KMS-11 (cell line): ENCODE measurements around the gene FAM186B.

Source experiments
- H2AFZ ChIP-seq: fragments of 200-600 bp; sonication (generic); 2 replicates; pipeline ENCODE4 v1.6.1; 2016; ENCODE audit warnings: antibody characterized with exemption, mixed run types, low read depth
- H3K27ac ChIP-seq: fragments of 200-600 bp; sonication (generic); 2 replicates; pipeline ENCODE4 v1.6.1; 2016; ENCODE audit warnings: mild to moderate bottlenecking, mixed run types
- H3K27me3 ChIP-seq: fragments of 200-600 bp; sonication (generic); 2 replicates; pipeline ENCODE4 v1.6.1; 2017; ENCODE audit warnings: mild to moderate bottlenecking, low read depth, mixed run types, moderate library complexity; ENCODE audit not compliant: insufficient read depth
- H3K36me3 ChIP-seq: fragments of 200-600 bp; sonication (generic); 2 replicates; pipeline ENCODE4 v1.6.1; 2017; ENCODE audit warnings: mild to moderate bottlenecking, mixed run types; ENCODE audit not compliant: insufficient read depth
- H3K4me1 ChIP-seq: fragments of 200-600 bp; sonication (generic); 2 replicates; pipeline ENCODE4 v1.6.1; 2016; ENCODE audit warnings: mild to moderate bottlenecking, low read depth, mixed run types; ENCODE audit not compliant: poor library complexity, severe bottlenecking
- H3K4me2 ChIP-seq: fragments of 200-600 bp; sonication (generic); 2 replicates; pipeline ENCODE4 v1.7.0; 2016; ENCODE audit warnings: mild to moderate bottlenecking, mixed run types
- H3K4me3 ChIP-seq: fragments of 200-600 bp; sonication (generic); IDR thresholded peaks from 2 replicates; pipeline ENCODE4 v1.6.1; 2017; ENCODE audit warnings: low read depth, low read length, mixed read lengths; ENCODE audit not compliant: insufficient read depth
- H3K79me2 ChIP-seq: fragments of 200-600 bp; sonication (generic); 2 replicates; pipeline ENCODE4 v1.6.1; 2016; ENCODE audit warnings: low read depth, mixed run types; ENCODE audit not compliant: insufficient read depth
- H3K9ac ChIP-seq: fragments of 200-600 bp; sonication (generic); 2 replicates; pipeline ENCODE4 v1.6.1; 2016; ENCODE audit warnings: mild to moderate bottlenecking, mixed run types
- H4K20me1 ChIP-seq: fragments of 200-600 bp; sonication (generic); 2 replicates; pipeline ENCODE4 v1.6.1; 2016; ENCODE audit warnings: mild to moderate bottlenecking, mixed run types; ENCODE audit not compliant: insufficient read depth
- TF ChIP-seq, protein P1 (sequence below): fragments of 200-600 bp; sonication (generic); conservative IDR thresholded peaks from 2 replicates; pipeline ENCODE4 v1.6.1; 2017; ENCODE audit warnings: low read depth, mild to moderate bottlenecking, antibody characterized with exemption, low read length, moderate library complexity, mixed read lengths

Gene FAM186B

GRCh38 chr12:49548822-49549648, 56.4 kb downstream of the FAM186B start:
- no peaks in the 10 kb centered on the region for H3K4me1 ChIP-seq
- no peak overlapping the region for H3K27ac ChIP-seq
- H3K4me2 ChIP-seq = no peak overlapping the region
- no peaks in the 10 kb centered on the region for H3K79me2 ChIP-seq
- H3K27me3 ChIP-seq = peaks cover 18% of the 10 kb centered on the region; the same call in 1 of the 2 replicates
- no peak overlapping the region for H3K9ac ChIP-seq
- no peaks in the 10 kb centered on the region for H3K36me3 ChIP-seq
- TF ChIP-seq, protein P1, sequence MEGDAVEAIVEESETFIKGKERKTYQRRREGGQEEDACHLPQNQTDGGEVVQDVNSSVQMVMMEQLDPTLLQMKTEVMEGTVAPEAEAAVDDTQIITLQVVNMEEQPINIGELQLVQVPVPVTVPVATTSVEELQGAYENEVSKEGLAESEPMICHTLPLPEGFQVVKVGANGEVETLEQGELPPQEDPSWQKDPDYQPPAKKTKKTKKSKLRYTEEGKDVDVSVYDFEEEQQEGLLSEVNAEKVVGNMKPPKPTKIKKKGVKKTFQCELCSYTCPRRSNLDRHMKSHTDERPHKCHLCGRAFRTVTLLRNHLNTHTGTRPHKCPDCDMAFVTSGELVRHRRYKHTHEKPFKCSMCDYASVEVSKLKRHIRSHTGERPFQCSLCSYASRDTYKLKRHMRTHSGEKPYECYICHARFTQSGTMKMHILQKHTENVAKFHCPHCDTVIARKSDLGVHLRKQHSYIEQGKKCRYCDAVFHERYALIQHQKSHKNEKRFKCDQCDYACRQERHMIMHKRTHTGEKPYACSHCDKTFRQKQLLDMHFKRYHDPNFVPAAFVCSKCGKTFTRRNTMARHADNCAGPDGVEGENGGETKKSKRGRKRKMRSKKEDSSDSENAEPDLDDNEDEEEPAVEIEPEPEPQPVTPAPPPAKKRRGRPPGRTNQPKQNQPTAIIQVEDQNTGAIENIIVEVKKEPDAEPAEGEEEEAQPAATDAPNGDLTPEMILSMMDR = no peak
- H2AFZ ChIP-seq = no peak overlapping the region
- no peak overlapping the region for H3K4me3 ChIP-seq
- no peaks in the 10 kb centered on the region for H4K20me1 ChIP-seq

GRCh38 chr12:49548481-49548821, 57.0 kb downstream of the FAM186B start:
- Histone ChIP-seq H3K27ac (no peak overlapping the region), H3K4me3 (no peak overlapping the region), H3K79me2 (no peaks in the 10 kb centered on the region), H4K20me1 (no peaks in the 10 kb centered on the region), H3K36me3 (no peaks in the 10 kb centered on the region), H3K4me1 (no peaks in the 10 kb centered on the region), H3K27me3 (peaks cover 18% of the 10 kb centered on the region; the same call in 1 of the 2 replicates), H3K4me2 (no peak overlapping the region), H3K9ac (no peak overlapping the region), H2AFZ (no peak overlapping the region)
- TF ChIP-seq, protein P1 = no peak

DNA sequence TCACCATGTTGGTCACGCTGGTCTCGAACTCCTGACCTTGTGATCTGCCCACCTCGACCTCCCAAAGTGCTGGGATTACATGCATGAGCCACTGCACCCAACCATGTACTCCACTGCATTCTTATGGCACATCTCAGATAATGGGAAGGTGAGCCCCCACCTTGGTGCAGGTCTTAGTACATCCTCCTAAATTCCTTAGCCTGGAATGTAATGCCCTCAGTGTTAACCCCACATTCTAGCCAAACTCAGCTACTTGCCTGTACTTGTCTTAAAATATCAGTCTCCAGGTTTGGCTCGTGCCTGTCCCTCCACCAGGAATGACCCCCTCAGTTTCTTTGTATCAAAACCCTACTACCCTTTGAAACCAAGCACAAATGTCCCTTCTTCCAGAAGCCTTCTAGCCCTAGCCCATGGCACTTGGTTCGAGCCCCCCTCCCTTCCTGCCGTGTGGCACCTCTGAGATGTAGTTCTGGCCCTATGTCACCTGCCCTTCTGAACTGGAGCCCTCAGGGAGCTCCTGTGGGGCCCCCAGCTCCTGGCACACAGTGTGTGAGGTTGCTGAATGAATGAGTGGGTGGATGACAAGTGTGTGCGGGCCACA, 58.2 kb downstream of the FAM186B start:
- Histone ChIP-seq H3K4me1 (no peaks in the 10 kb centered on the region), H4K20me1 (no peaks in the 10 kb centered on the region), H3K27ac (no peak overlapping the region), H3K4me2 (no peak overlapping the region), H3K9ac (no peak overlapping the region), H3K4me3 (no peak overlapping the region), H3K79me2 (no peaks in the 10 kb centered on the region), H3K36me3 (no peaks in the 10 kb centered on the region), H3K27me3 (peaks cover 15% of the 10 kb centered on the region; the same call in 1 of the 2 replicates), H2AFZ (no peak overlapping the region)
- TF ChIP-seq, protein P1 = no peak

DNA sequence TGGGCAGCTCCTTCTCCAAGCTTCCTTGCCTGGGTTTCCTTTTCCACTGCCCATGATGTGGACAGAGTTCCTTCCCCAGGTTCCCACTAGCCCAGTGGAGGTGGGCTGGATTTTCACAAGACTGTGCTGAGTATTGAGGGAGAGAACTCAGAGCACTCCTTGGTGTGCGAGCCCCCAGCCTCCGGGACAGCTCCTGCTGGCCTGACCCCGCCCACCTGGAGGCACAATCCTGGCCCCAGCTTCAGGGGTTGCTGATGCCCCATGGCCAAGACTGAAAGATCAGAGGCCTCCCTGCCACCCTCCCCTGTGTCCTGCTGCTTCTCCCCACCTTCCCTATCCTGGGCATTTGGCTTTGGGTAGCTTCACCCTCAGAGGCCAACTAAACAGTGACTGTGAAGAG, 59.0 kb downstream of the FAM186B start:
- Histone ChIP-seq H3K27ac (no peak overlapping the region), H3K4me2 (no peak overlapping the region), H4K20me1 (no peaks in the 10 kb centered on the region), H3K9ac (no peak overlapping the region), H3K4me1 (no peaks in the 10 kb centered on the region), H3K27me3 (peaks cover 8% of the 10 kb centered on the region; the same call in 1 of the 2 replicates), H3K79me2 (no peaks in the 10 kb centered on the region), H3K36me3 (no peaks in the 10 kb centered on the region), H3K4me3 (no peak overlapping the region), H2AFZ (no peak overlapping the region)
- TF ChIP-seq, protein P1 = no peak
